Suprapubic skin (tissue), 4 donors: ENCODE data around the gene PRKN. TPM values are rescaled to one million over a fixed set of nuclear protein-coding genes. Genes with fewer than 3 reads are reported as not detected.
"Not testable (repeated sequence)": the region's sequence is repeated elsewhere in the genome, so short reads cannot be mapped to it uniquely, and the experiment has no call there.

Source experiments
- DNase-seq, 2 donors: peaks; one replicate each; pipeline ENCODE4 v3.0.0-alpha.2; 2019; ENCODE audit warnings: low spot score in 2 of 2
- H3K27ac ChIP-seq: fragments of 200-600 bp; sonication (generic); one replicate; pipeline ENCODE4 v1.5.1; 2019
- H3K27me3 ChIP-seq: fragments of 200-600 bp; sonication (generic); one replicate; pipeline ENCODE4 v1.5.1; 2019
- H3K36me3 ChIP-seq: fragments of 200-600 bp; sonication (generic); one replicate; pipeline ENCODE4 v1.5.1; 2019
- H3K4me1 ChIP-seq: fragments of 200-600 bp; sonication (generic); one replicate; pipeline ENCODE4 v1.5.1; 2019
- H3K4me3 ChIP-seq: fragments of 200-600 bp; sonication (generic); one replicate; pipeline ENCODE4 v1.5.1; 2019; ENCODE audit warnings: mild to moderate bottlenecking
- H3K9me3 ChIP-seq: fragments of 200-600 bp; sonication (generic); one replicate; pipeline ENCODE4 v1.5.1; 2019
- EP300 ChIP-seq: sonication (generic); formaldehyde crosslinking; IDR thresholded peaks from one replicate; pipeline ENCODE4 v1.6.1; 2017; ENCODE audit warnings: antibody characterized with exemption
- POLR2A ChIP-seq, 2 donors: fragments of 450-650 bp; IDR thresholded peaks; one replicate each; pipeline ENCODE4 v1.6.1; 2017; ENCODE audit warnings: antibody characterized with exemption in 2 of 2, mild to moderate bottlenecking in 2 of 2, moderate library complexity in 2 of 2
- POLR2AphosphoS5 ChIP-seq, 3 donors: sonication (generic); formaldehyde crosslinking; IDR thresholded peaks; one replicate each; pipeline ENCODE4 v1.6.1; 2017; ENCODE audit warnings: antibody characterized with exemption in 3 of 3
- WGBS: methylation state at CpG from one replicate; pipeline ENCODE4 v1.1.5; 2018; 5-methylcytosine and 5-hydroxymethylcytosine counted together
- total RNA-seq, 4 donors: library from RNA; depleted of rRNA; stranded (reverse); fragments of >200 nt; gene quantifications; one replicate each; pipeline ENCODE4 v1.1.0, GENCODE V29; 2016
- TF ChIP-seq, protein P1 (sequence below), 2 donors: fragments of 200-600 bp in 1 of 2; fragments of 450-650 bp in 1 of 2; sonication (generic) in 1 of 2; IDR thresholded peaks; one replicate each; pipeline ENCODE4 v1.5.1; 2016 to 2019; ENCODE audit warnings: antibody characterized with exemption in 2 of 2, mild to moderate bottlenecking in 1 of 2, moderate library complexity in 1 of 2

PRKN gene
- total RNA-seq, 4 donors from 2014 or later, result 7.2 to 22.8 (median 14.4) TPM

GRCh38 chr6:161890133-161890831 is 837.3 kb downstream of the PRKN start:
- no peaks in the 10 kb centered on the region for H3K27me3 ChIP-seq
- 43% methylated on average over 8 of the region's 8 CpGs for WGBS
- H3K4me1 ChIP-seq, result peaks cover 10% of the 10 kb centered on the region
- no peak for DNase-seq
- H3K36me3 ChIP-seq, result no peaks in the 10 kb centered on the region
- TF ChIP-seq EP300 (no peak), POLR2A (IDR thresholded peaks at IDR 0.05) (no peak), POLR2AphosphoS5 (IDR thresholded peaks at IDR 0.05) (no peak)
- TF ChIP-seq, protein P1, sequence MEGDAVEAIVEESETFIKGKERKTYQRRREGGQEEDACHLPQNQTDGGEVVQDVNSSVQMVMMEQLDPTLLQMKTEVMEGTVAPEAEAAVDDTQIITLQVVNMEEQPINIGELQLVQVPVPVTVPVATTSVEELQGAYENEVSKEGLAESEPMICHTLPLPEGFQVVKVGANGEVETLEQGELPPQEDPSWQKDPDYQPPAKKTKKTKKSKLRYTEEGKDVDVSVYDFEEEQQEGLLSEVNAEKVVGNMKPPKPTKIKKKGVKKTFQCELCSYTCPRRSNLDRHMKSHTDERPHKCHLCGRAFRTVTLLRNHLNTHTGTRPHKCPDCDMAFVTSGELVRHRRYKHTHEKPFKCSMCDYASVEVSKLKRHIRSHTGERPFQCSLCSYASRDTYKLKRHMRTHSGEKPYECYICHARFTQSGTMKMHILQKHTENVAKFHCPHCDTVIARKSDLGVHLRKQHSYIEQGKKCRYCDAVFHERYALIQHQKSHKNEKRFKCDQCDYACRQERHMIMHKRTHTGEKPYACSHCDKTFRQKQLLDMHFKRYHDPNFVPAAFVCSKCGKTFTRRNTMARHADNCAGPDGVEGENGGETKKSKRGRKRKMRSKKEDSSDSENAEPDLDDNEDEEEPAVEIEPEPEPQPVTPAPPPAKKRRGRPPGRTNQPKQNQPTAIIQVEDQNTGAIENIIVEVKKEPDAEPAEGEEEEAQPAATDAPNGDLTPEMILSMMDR (IDR thresholded peaks at IDR 0.05), result no peak
- H3K4me3 ChIP-seq, result peak overlapping the region; percentile 11
- H3K27ac ChIP-seq, result no peak overlapping the region
- H3K9me3 ChIP-seq, result no peaks in the 10 kb centered on the region

- peaks cover 10% of the 10 kb centered on the region for H3K4me1 ChIP-seq
- no peak overlapping the region for H3K27ac ChIP-seq
- H3K4me3 ChIP-seq, result no peak overlapping the region
- no peaks in the 10 kb centered on the region for H3K36me3 ChIP-seq
- H3K27me3 ChIP-seq, result no peaks in the 10 kb centered on the region
- TF ChIP-seq EP300 (no peak), POLR2AphosphoS5 (IDR thresholded peaks at IDR 0.05) (no peak), POLR2A (IDR thresholded peaks at IDR 0.05) (no peak)
- TF ChIP-seq, protein P1 (IDR thresholded peaks at IDR 0.05), result no peak
- DNase-seq, result no peak
- H3K9me3 ChIP-seq, result no peaks in the 10 kb centered on the region
- 82% methylated on average over 7 of the region's 7 CpGs for WGBS
Observed at GRCh38 chr6:161889324-161889723, 838.2 kb downstream of the PRKN start.

GRCh38 chr6:161886545-161886944 is 841.0 kb downstream of the PRKN start:
- H3K27me3 ChIP-seq, H3K36me3 ChIP-seq, DNase-seq, H3K27ac ChIP-seq, H3K9me3 ChIP-seq, H3K4me3 ChIP-seq: not testable (repeated sequence)
- peaks cover 10% of the 10 kb centered on the region for H3K4me1 ChIP-seq
- 97% methylated on average over 9 of the region's 9 CpGs for WGBS

DNA sequence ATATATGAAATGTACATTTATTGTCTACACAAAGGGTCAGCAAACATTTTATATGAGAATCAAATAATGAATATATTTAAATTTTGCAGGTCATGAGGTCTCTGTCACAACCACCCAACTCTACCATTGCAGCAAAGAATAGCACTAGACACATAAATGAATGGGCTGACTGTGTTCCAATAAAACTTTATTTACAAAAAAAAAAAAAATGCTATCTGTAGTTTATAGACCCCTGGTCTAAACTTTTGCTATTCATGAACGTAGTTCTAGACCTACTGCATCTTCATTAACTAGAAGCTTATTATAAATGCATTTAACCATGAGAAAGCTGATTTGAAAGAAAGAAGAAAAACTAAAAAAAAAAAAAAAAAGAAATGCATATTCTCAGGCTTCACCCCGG is 842.8 kb downstream of the PRKN start:
- Histone ChIP-seq H3K36me3 (no peaks in the 10 kb centered on the region), H3K4me1 (no peaks in the 10 kb centered on the region), H3K4me3 (no peak overlapping the region), H3K27ac (no peak overlapping the region), H3K27me3 (no peaks in the 10 kb centered on the region), H3K9me3 (no peaks in the 10 kb centered on the region)
- TF ChIP-seq POLR2A (IDR thresholded peaks at IDR 0.05), result no peak
- no peak for DNase-seq
- whole genome bisulfite sequencing, result 94% methylated on average over 2 of the region's 2 CpGs

DNA sequence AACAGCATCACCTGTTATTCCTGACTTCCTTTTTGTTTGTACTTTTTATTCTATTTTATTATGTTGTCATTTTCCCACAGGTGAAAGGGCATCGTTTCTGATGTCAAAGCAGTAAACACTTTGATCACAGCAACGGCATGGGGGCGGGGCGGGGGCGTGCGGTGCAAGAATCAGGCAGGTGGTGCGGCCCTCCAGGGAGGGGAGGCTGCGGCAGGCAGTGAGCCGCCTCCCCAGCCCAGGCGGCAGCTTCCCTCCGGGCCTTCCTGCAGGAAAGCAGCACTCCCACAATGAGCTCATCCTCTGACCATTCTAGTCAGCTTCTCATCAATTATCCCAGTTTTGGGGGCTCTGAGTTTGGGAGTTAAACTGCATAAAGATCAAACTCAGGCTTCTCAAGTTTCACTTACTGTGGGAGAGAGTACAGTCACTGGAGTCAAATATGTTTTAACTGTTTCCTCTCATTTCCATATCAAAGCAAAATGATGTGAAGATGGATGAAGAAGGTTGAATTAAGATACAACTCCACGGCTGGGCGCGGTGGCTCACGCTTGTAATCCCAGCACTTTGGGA is 845.3 kb downstream of the PRKN start:
- peaks cover 6% of the 10 kb centered on the region for H3K9me3 ChIP-seq
- no peaks in the 10 kb centered on the region for H3K27me3 ChIP-seq
- TF ChIP-seq POLR2AphosphoS5 (IDR thresholded peaks at IDR 0.05) (no peak), POLR2A (IDR thresholded peaks at IDR 0.05) (no peak), EP300 (no peak)
- TF ChIP-seq, protein P1 (IDR thresholded peaks at IDR 0.05), result no peak
- 62% methylated on average over 15 of the region's 15 CpGs for WGBS
- H3K4me3 ChIP-seq, result no peak overlapping the region
- no peaks in the 10 kb centered on the region for H3K36me3 ChIP-seq
- no peak for DNase-seq
- H3K27ac ChIP-seq, result no peak overlapping the region
- H3K4me1 ChIP-seq, result no peaks in the 10 kb centered on the region

DNA sequence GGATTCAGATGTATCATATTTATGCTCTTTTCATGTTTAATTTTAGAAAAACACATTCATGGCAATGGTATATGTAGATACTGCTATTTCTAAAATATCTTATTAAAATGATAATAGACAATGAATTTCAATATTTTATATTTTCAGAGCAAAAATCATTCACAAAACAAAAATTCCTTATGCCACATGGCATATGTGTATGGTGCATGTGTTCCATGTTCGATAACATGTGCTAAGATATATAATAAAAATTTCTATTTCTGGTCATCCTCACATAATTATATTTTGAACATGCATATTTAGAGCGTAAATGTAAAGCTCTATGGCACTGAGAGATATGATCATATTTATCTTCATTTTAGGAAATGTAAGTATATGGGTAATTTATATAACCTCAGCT is 847.5 kb downstream of the PRKN start:
- no peak for DNase-seq
- H3K9me3 ChIP-seq, result peaks cover 6% of the 10 kb centered on the region
- no peaks in the 10 kb centered on the region for H3K4me1 ChIP-seq
- H3K4me3 ChIP-seq, result no peak overlapping the region
- H3K27ac ChIP-seq, result no peak overlapping the region
- H3K27me3 ChIP-seq, result no peaks in the 10 kb centered on the region
- no peaks in the 10 kb centered on the region for H3K36me3 ChIP-seq
- TF ChIP-seq, protein P1 (IDR thresholded peaks at IDR 0.05), result no peak
- no peak for TF ChIP-seq EP300
- TF ChIP-seq POLR2A (IDR thresholded peaks at IDR 0.05), result no peak
- no peak for TF ChIP-seq POLR2AphosphoS5 (IDR thresholded peaks at IDR 0.05)
- 96% methylated on average over 2 of the region's 2 CpGs for WGBS
